H1 (cell line): ENCODE data around the gene PRTN3. TPM values are rescaled to one million over a fixed set of nuclear protein-coding genes. Genes with fewer than 3 reads are reported as not detected.

Experiments
- CTCF ChIA-PET: fragments of 300-600 bp; sonication (Branson Sonifier 250); formaldehyde crosslinking; loops from one replicate; lab custom pipeline; 2021; ENCODE audit not compliant: partially characterized antibody; lab: Charles Lee
- POLR2A ChIA-PET: fragments of 300-600 bp; sonication (Branson Sonifier 250); formaldehyde crosslinking; loops from one replicate; lab custom pipeline; 2021; ENCODE audit warnings: inconsistent platforms; ENCODE audit not compliant: partially characterized antibody; lab: Charles Lee
- DNase-seq, 2 experiments: peaks; one replicate each; pipeline versions ENCODE4 v3.0.0 to v3.0.0-alpha.2; 2010 to 2022; ENCODE audit warnings: low spot score in 2 of 2, low read depth in 1 of 2, mixed read lengths in 1 of 2
- FAIRE-seq: peaks from 2 replicates; lab custom pipeline; 2011; peaks lifted over from hg19 to GRCh38; lab: Jason Lieb, UNC
- H2AFZ ChIP-seq: 2 replicates; pipeline ENCODE4 v1.8.1; 2012; ENCODE audit warnings: low read length, inconsistent platforms
- H2AK5ac ChIP-seq: 2 replicates; pipeline ENCODE4 v1.6.1; 2013; ENCODE audit warnings: low read depth, low read length
- H2BK120ac ChIP-seq: replicated peaks from 2 replicates; pipeline ENCODE3; 2013; ENCODE audit warnings: low read depth, low read length, inconsistent platforms
- H2BK12ac ChIP-seq: 2 replicates; pipeline ENCODE4 v1.6.1; 2013; ENCODE audit warnings: low read depth, low read length
- H2BK15ac ChIP-seq: 2 replicates; pipeline ENCODE4 v1.6.1; 2013; ENCODE audit warnings: low read length
- H2BK20ac ChIP-seq: 2 replicates; pipeline ENCODE4 v1.6.1; 2013; ENCODE audit warnings: low read length
- H2BK5ac ChIP-seq: 2 replicates; pipeline ENCODE4 v1.6.1; 2013; ENCODE audit warnings: low read depth, low read length
- H3K14ac ChIP-seq: 2 replicates; pipeline ENCODE4 v1.6.1; 2013; ENCODE audit warnings: inconsistent platforms; ENCODE audit not compliant: insufficient read length
- H3K18ac ChIP-seq: 2 replicates; pipeline ENCODE4 v1.6.1; 2013; ENCODE audit warnings: low read length; ENCODE audit errors: extremely low read depth
- H3K23ac ChIP-seq: 2 replicates; pipeline ENCODE4 v1.6.1; 2013; ENCODE audit warnings: inconsistent platforms; ENCODE audit not compliant: insufficient read length
- H3K23me2 ChIP-seq: 2 replicates; pipeline ENCODE4 v1.6.1; 2013; ENCODE audit warnings: low read depth, low read length
- H3K27ac ChIP-seq: 2 replicates; pipeline ENCODE4 v1.6.1; 2011; ENCODE audit warnings: low read depth, low read length, inconsistent platforms
- H3K27me3 ChIP-seq, 4 experiments: replicated peaks in 1 of 4; 1 replicate in 1 of 4; 2 replicates in 3 of 4; pipeline versions ENCODE4 v1.6.1 to v1.8.1; 2011 to 2013; ENCODE audit warnings: low read length in 3 of 4, mild to moderate bottlenecking in 3 of 4, inconsistent platforms in 2 of 4, mixed read lengths in 2 of 4, moderate library complexity in 1 of 4; ENCODE audit not compliant: control insufficient read depth in 3 of 4, insufficient read depth in 3 of 4; ENCODE audit errors: extremely low read depth in 1 of 4
- H3K36me3 ChIP-seq, 4 experiments: 2 replicates each; pipeline versions ENCODE4 v1.6.1 to v1.8.1; 2011 to 2013; ENCODE audit warnings: mild to moderate bottlenecking in 4 of 4, low read length in 3 of 4, moderate library complexity in 2 of 4, control low read depth in 1 of 4, inconsistent platforms in 1 of 4; ENCODE audit not compliant: insufficient read depth in 4 of 4, control insufficient read depth in 2 of 4
- H3K4ac ChIP-seq: replicated peaks from 2 replicates; pipeline ENCODE3; 2013; ENCODE audit warnings: low read length, low read depth, mixed read lengths, inconsistent platforms; ENCODE audit not compliant: insufficient read length
- H3K4me1 ChIP-seq, 4 experiments: replicated peaks in 1 of 4; 1 replicate in 1 of 4; 2 replicates in 3 of 4; pipeline versions ENCODE4 v1.6.1 to v1.8.1; 2011 to 2013; ENCODE audit warnings: low read length in 3 of 4, inconsistent platforms in 2 of 4, mixed read lengths in 1 of 4; ENCODE audit not compliant: insufficient read depth in 4 of 4, control insufficient read depth in 3 of 4
- H3K4me2 ChIP-seq, 2 experiments: 2 replicates each; pipeline versions ENCODE4 v1.6.1 to v1.8.1; 2011 to 2013; ENCODE audit warnings: low read depth in 2 of 2, low read length in 2 of 2, control low read depth in 1 of 2, inconsistent platforms in 1 of 2, mild to moderate bottlenecking in 1 of 2; ENCODE audit not compliant: insufficient read depth in 1 of 2
- H3K4me3 ChIP-seq, 4 experiments: fragments of 200-600, 300-600 bp in 1 of 4; sonication (generic), shearing (Covaris generic), sonication (Bioruptor Twin) in 1 of 4; 2 replicates each; pipeline versions ENCODE4 v1.5.1 to v1.8.1; 2011 to 2016; ENCODE audit warnings: low read length in 4 of 4, low read depth in 3 of 4, control low read depth in 2 of 4, inconsistent platforms in 2 of 4, mild to moderate bottlenecking in 2 of 4, mixed read lengths in 1 of 4, moderate library complexity in 1 of 4; ENCODE audit not compliant: insufficient read depth in 2 of 4; ENCODE audit errors: extremely low read depth in 1 of 4
- H3K56ac ChIP-seq: replicated peaks from 2 replicates; pipeline ENCODE3; 2013; ENCODE audit warnings: low read depth, mild to moderate bottlenecking, mixed read lengths, low read length, inconsistent platforms; ENCODE audit not compliant: insufficient read length
- H3K79me1 ChIP-seq: 2 replicates; pipeline ENCODE4 v1.6.1; 2013; ENCODE audit warnings: low read depth, low read length, control low read depth
- H3K79me2 ChIP-seq, 2 experiments: 2 replicates each; pipeline versions ENCODE4 v1.6.1 to v1.8.1; 2012 to 2013; ENCODE audit warnings: low read length in 2 of 2, mild to moderate bottlenecking in 2 of 2, inconsistent platforms in 1 of 2; ENCODE audit not compliant: insufficient read depth in 2 of 2, control insufficient read depth in 1 of 2
- H3K9ac ChIP-seq, 4 experiments: replicated peaks in 1 of 4; 1 replicate in 1 of 4; 2 replicates in 3 of 4; pipeline versions ENCODE4 v1.6.1 to v1.8.1; 2011 to 2013; ENCODE audit warnings: low read depth in 3 of 4, low read length in 3 of 4, control low read depth in 2 of 4, mild to moderate bottlenecking in 2 of 4, moderate library complexity in 2 of 4, inconsistent platforms in 1 of 4; ENCODE audit errors: extremely low read depth in 1 of 4
- H3K9me3 ChIP-seq, 2 experiments: 2 replicates each; pipeline versions ENCODE4 v1.6.1 to v1.8.1; 2012 to 2013; ENCODE audit warnings: mild to moderate bottlenecking in 2 of 2, moderate library complexity in 2 of 2, control low read depth in 1 of 2, inconsistent platforms in 1 of 2, low read depth in 1 of 2, low read length in 1 of 2, mixed read lengths in 1 of 2; ENCODE audit not compliant: insufficient read depth in 2 of 2
- H4K20me1 ChIP-seq, 2 experiments: replicated peaks in 1 of 2; 2 replicates each; pipeline versions ENCODE3 to v1.8.1; 2011 to 2013; ENCODE audit warnings: inconsistent platforms in 2 of 2, low read length in 2 of 2, mild to moderate bottlenecking in 1 of 2; ENCODE audit not compliant: insufficient read depth in 2 of 2, control insufficient read depth in 1 of 2
- H4K5ac ChIP-seq: 2 replicates; pipeline ENCODE4 v1.6.1; 2013; ENCODE audit warnings: low read length, low read depth, mixed read lengths, inconsistent platforms; ENCODE audit not compliant: insufficient read length
- H4K8ac ChIP-seq: 2 replicates; pipeline ENCODE4 v1.8.0; 2013; ENCODE audit warnings: mild to moderate bottlenecking, moderate library complexity, low read length, inconsistent platforms; ENCODE audit not compliant: insufficient read depth; ENCODE audit errors: extremely low read depth
- H4K91ac ChIP-seq: replicated peaks from 2 replicates; pipeline ENCODE3; 2013; ENCODE audit warnings: low read length, mixed read lengths, inconsistent platforms; ENCODE audit not compliant: insufficient read length
- CBX8 ChIP-seq: fragments of 300-800, 300-1000 bp; sonication (generic); IDR thresholded peaks from 2 replicates; pipeline ENCODE4 v1.7.1; 2016; ENCODE audit warnings: low read depth, low read length, borderline replicate concordance
- WGBS, 2 experiments: shearing (Covaris generic) in 1 of 2; methylation state at CpG; one replicate each; pipeline versions ENCODE4 v1.1.6 to v1.1.7; 2013 to 2015; ENCODE audit warnings: low lambda C conversion rate in 2 of 2, mixed read lengths in 2 of 2, inconsistent platforms in 1 of 2, low coverage in 1 of 2, missing lambda C conversion rate in 1 of 2; ENCODE audit not compliant: insufficient replicate concordance in 2 of 2, insufficient coverage in 1 of 2, insufficient read length in 1 of 2; ENCODE audit errors: extremely low coverage in 1 of 2, missing lambda C conversion rate in 1 of 2; 5-methylcytosine and 5-hydroxymethylcytosine counted together
- polyA plus RNA-seq, 7 experiments: library from polyadenylated mRNA; depleted of rRNA in 3 of 7; stranded (reverse) in 5 of 7; unstranded in 2 of 7; fragments of >200 nt in 5 of 7; fragments of 200-250 nt in 2 of 7; gene quantifications; 1 replicate in 5 of 7; 2 replicates in 1 of 7; 4 replicates in 1 of 7; pipeline versions ENCODE4 v1.2.1 to v1.2.3, GENCODE V29; 2011 to 2013; ENCODE audit warnings: missing spikeins in 2 of 7, mixed read lengths in 2 of 7
- total RNA-seq: library from RNA; stranded (reverse); fragmentation: NEBNext Ultra II Directional; extraction: Animal tissue kit (Norgen Biotek cat#: 25700); gene quantifications from 2 replicates; pipeline ENCODE4 v1.2.1, GENCODE V29; 2021
- TF ChIP-seq, protein P1 (sequence below): IDR thresholded peaks from 2 replicates; pipeline ENCODE4 v1.6.1; 2012; ENCODE audit warnings: inconsistent platforms
- TF ChIP-seq, protein P2 (sequence below), 3 experiments: IDR thresholded peaks; 1 replicate in 2 of 3; 2 replicates in 1 of 3; pipeline versions ENCODE4 v1.5.1 to v1.6.1; 2011; ENCODE audit warnings: low read length in 3 of 3, mild to moderate bottlenecking in 3 of 3, inconsistent platforms in 2 of 3, low read depth in 1 of 3, moderate library complexity in 1 of 3; ENCODE audit not compliant: insufficient read depth in 1 of 3; ENCODE audit errors: control extremely low read depth in 1 of 3

Gene PRTN3
- total and polyA plus RNA-seq, 2 of the 8 experiments (the other 6 are each of a cell fraction or from before 2014, with no cell fraction given) = 0.39 to 2.1 TPM

DNA sequence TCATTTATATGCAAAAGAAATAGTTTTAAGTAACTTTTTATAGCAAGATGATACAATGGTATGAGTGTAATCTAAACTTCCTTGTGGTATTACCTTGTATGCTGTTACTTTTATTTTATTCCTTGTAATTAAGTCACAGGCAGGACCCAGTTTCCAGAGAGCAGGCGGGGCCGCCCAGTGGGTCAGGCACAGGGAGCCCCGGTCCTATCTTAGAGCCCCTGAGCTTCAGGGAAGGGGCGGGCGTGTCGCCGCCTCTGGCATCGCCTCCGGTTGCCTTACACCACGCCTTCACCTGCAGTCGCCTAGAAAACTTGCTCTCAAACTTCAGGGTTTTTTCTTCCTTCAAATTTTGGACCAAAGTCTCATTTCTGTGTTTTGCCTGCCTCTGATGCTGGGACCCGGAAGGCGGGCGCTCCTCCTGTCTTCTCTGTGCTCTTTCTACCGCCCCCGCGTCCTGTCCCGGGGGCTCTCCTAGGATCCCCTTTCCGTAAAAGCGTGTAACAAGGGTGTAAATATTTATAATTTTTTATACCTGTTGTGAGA, 29.2 kb upstream of the PRTN3 start:
- peaks cover 37 to 86% (median 53%) of the 10 kb centered on the region in 4 experiments for H3K36me3 ChIP-seq
- H2BK20ac ChIP-seq = no peak overlapping the region
- H2BK15ac ChIP-seq = no peak overlapping the region
- no peak overlapping the region for H2AFZ ChIP-seq
- no peaks in the 10 kb centered on the region; a peak in 1 of 7 replicates for H3K4me1 ChIP-seq
- H2BK5ac ChIP-seq = no peak overlapping the region
- no peaks in the 10 kb centered on the region for H3K27me3 ChIP-seq
- H3K4me3 ChIP-seq = no peak overlapping the region
- FAIRE-seq = no peak
- no peak overlapping the region for H4K91ac ChIP-seq
- no peak overlapping the region for H3K56ac ChIP-seq
- H2AK5ac ChIP-seq = no peak overlapping the region
- no peak overlapping the region for H3K9ac ChIP-seq
- H3K14ac ChIP-seq = no peak overlapping the region
- 94% methylated on average over 20 of the region's 20 CpGs; no CpG with 5 or more reads in 1 of the 2 experiments for WGBS, 2 experiments
- CTCF ChIA-PET = no interaction called here
- H4K5ac ChIP-seq = no peak overlapping the region
- H3K27ac ChIP-seq = no peak overlapping the region
- H3K79me2 ChIP-seq = peaks cover 0 to 17% of the 10 kb centered on the region in 2 experiments; a peak in 3 of 4 replicates
- H3K9me3 ChIP-seq = no peaks in the 10 kb centered on the region
- TF ChIP-seq, protein P1, sequence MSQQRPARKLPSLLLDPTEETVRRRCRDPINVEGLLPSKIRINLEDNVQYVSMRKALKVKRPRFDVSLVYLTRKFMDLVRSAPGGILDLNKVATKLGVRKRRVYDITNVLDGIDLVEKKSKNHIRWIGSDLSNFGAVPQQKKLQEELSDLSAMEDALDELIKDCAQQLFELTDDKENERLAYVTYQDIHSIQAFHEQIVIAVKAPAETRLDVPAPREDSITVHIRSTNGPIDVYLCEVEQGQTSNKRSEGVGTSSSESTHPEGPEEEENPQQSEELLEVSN = no peak
- TF ChIP-seq, protein P2, sequence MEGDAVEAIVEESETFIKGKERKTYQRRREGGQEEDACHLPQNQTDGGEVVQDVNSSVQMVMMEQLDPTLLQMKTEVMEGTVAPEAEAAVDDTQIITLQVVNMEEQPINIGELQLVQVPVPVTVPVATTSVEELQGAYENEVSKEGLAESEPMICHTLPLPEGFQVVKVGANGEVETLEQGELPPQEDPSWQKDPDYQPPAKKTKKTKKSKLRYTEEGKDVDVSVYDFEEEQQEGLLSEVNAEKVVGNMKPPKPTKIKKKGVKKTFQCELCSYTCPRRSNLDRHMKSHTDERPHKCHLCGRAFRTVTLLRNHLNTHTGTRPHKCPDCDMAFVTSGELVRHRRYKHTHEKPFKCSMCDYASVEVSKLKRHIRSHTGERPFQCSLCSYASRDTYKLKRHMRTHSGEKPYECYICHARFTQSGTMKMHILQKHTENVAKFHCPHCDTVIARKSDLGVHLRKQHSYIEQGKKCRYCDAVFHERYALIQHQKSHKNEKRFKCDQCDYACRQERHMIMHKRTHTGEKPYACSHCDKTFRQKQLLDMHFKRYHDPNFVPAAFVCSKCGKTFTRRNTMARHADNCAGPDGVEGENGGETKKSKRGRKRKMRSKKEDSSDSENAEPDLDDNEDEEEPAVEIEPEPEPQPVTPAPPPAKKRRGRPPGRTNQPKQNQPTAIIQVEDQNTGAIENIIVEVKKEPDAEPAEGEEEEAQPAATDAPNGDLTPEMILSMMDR (IDR thresholded peaks at IDR 0.05; ENCODE audit: control extremely low read depth in 1 of 3, insufficient read depth in 1 of 3, low read depth in 1 of 3, low read length in 3 of 3) = no peak
- no peak for TF ChIP-seq CBX8
- TF ChIP-seq, all 59 proteins: peak for 0
- H4K20me1 ChIP-seq = peaks cover 14 to 39% of the 10 kb centered on the region in 2 experiments
- no peak overlapping the region for H3K4ac ChIP-seq
- no peak for DNase-seq
- H4K8ac ChIP-seq = no peak overlapping the region
- peaks cover 8% of the 10 kb centered on the region; the same call in 1 of the 2 replicates for H3K23me2 ChIP-seq
- H2BK120ac ChIP-seq = no peak overlapping the region
- no peak overlapping the region for H3K23ac ChIP-seq
- no peak overlapping the region for H2BK12ac ChIP-seq
- POLR2A ChIA-PET = interaction anchor here (0.6 to 16.9 kb wide), 10 partner anchors 9 to 583 kb away, joined by 3 to 277 read pairs (median 5); partner anchors contain the start of genes AZU1, CNN2, PLPPR3 and PTBP1
- H3K18ac ChIP-seq = no peak overlapping the region
- peaks cover 3% of the 10 kb centered on the region for H3K79me1 ChIP-seq
- H3K4me2 ChIP-seq = no peak overlapping the region
